Measurements from ENCODE around the gene RASA2.
"Not testable (repeated sequence)": the region's sequence is repeated elsewhere in the genome, so short reads cannot be mapped to it uniquely, and the experiment has no call there.

DNA sequence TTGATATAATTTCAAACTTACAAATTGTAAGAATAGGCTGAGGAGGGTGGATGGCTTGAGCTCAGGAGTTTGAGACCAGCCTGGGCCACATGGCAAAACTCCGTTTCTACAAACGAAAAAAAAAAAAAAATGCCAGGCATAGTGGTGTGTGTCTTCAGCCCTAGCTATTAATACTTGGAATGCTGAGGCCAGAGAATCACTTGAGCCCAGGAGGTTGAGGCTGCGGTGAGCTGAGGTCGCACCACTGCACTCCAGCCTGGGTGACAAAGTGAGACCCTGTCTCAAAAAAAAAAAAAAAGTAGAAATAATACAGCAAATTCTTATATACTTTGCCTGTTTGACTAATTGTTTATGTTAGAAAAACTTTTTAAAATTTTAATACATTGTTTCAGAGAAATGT is 10.8 kb downstream of the RASA2 start:
- TF ChIP-seq, protein P1, sequence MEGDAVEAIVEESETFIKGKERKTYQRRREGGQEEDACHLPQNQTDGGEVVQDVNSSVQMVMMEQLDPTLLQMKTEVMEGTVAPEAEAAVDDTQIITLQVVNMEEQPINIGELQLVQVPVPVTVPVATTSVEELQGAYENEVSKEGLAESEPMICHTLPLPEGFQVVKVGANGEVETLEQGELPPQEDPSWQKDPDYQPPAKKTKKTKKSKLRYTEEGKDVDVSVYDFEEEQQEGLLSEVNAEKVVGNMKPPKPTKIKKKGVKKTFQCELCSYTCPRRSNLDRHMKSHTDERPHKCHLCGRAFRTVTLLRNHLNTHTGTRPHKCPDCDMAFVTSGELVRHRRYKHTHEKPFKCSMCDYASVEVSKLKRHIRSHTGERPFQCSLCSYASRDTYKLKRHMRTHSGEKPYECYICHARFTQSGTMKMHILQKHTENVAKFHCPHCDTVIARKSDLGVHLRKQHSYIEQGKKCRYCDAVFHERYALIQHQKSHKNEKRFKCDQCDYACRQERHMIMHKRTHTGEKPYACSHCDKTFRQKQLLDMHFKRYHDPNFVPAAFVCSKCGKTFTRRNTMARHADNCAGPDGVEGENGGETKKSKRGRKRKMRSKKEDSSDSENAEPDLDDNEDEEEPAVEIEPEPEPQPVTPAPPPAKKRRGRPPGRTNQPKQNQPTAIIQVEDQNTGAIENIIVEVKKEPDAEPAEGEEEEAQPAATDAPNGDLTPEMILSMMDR (IDR thresholded peaks at IDR 0.05 in 4 of 5, conservative IDR thresholded peaks at IDR 0.05 in 1 of 5), result not testable (repeated sequence)
- not testable (repeated sequence) for TF ChIP-seq POLR2A (IDR thresholded peaks at IDR 0.05)
